SK-N-SH treated with all-trans-retinoic acid at 6 μM for 48 hours (cell line): Measurements from ENCODE around the gene PER2.

Experiments used
- CSDC2 ChIP-seq: fragments of 250-450 bp; sonication (Bioruptor Pico); IDR thresholded peaks from 2 replicates; pipeline ENCODE4 v1.5.0; 2020; ENCODE audit warnings: mild to moderate bottlenecking, moderate library complexity
- ESRRG ChIP-seq: fragments of 250-450 bp; sonication (Bioruptor Pico); IDR thresholded peaks from 2 replicates; pipeline ENCODE4 v1.6.1; 2021; ENCODE audit warnings: mild to moderate bottlenecking
- ISL1 ChIP-seq: fragments of 250-450 bp; sonication (Bioruptor Pico); IDR thresholded peaks from 2 replicates; pipeline ENCODE4 v2.1.2; 2022; ENCODE audit warnings: mild to moderate bottlenecking, moderate library complexity
- ZNF70 ChIP-seq: fragments of 450-650 bp; formaldehyde crosslinking; IDR thresholded peaks from 2 replicates; pipeline ENCODE4 v1.5.0; 2020; ENCODE audit warnings: mild to moderate bottlenecking, moderate library complexity

DNA sequence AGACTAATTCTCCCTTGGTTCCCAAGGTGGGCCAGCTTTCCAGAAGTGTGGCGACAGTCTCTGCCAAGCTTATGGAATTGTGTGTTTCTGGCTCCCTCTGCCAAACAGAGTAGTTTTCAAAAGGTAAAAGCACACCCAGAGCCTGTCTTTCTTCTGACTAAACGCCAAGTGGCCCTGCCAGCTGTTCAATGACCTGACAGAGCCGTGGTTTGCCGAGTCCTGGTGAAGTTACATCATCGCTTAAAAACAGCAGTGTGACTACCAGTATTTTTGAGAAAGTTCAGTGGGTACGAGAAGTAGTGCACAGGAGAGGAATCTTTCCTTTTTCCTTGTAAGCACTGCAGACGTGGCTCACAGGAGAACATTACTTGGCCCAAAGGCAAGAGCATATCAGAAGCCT lies 1.9 kb downstream of the PER2 start:
- TF ChIP-seq ZNF70 (no peak), CSDC2 (no peak), ESRRG (CRISPR knock-in tag) (no peak), ISL1 (CRISPR knock-in tag) (no peak)
